ENCODE data around the gene ZBTB24.

DNA sequence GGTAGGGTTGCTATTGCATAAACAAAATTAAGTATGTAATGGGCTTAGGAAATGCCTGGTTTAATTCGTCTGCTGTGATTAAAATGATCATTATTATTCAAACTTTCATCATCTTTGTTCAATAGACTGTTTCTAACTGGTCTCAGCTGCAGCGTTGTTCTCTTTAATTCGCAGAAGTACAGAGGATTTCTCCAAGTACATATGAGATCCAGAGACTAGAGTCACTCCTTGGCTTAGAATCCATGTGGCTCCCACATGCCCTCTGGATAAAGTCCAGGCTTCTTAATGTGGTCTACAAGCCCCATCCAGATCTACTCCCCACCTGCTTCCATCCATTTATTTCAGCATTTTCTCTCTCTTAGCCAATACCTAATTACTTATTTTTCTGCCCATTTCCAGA, 1.1 kb upstream of the ZBTB24 start:
- TF ChIP-seq EZH2 (IDR thresholded peaks at IDR 0.05; ENCODE audit: borderline replicate concordance, low read depth, low read length, severe bottlenecking) (no peak), CTCF (IDR thresholded peaks at IDR 0.05; ENCODE audit: borderline replicate concordance, extremely low read depth, low read length, poor library complexity, severe bottlenecking) (no peak)
